HepG2 (cell line): ENCODE measurements around the gene CFAP92. TPM values are rescaled to one million over a fixed set of nuclear protein-coding genes. Genes with fewer than 3 reads are reported as not detected.

Experiments used
- ARHGAP35 ChIP-seq: sonication (generic); formaldehyde crosslinking; IDR thresholded peaks from 2 replicates; pipeline ENCODE4 v1.9.0; 2022; ENCODE audit warnings: mild to moderate bottlenecking, inconsistent platforms, moderate library complexity, missing genetic modification reagents, borderline replicate concordance
- DZIP1 ChIP-seq: sonication (generic); formaldehyde crosslinking; IDR thresholded peaks from 2 replicates; pipeline ENCODE4 v1.5.0; 2020; ENCODE audit warnings: mild to moderate bottlenecking, missing genetic modification reagents
- HNF4G ChIP-seq, 2 experiments: sonication (generic) in 1 of 2; formaldehyde crosslinking in 1 of 2; IDR thresholded peaks; 2 replicates each; pipeline versions ENCODE4 v1.4.0 to v1.6.1; 2011 to 2020; ENCODE audit warnings: borderline replicate concordance in 2 of 2, low read depth in 2 of 2, mild to moderate bottlenecking in 2 of 2, low read length in 1 of 2, missing genetic modification reagents in 1 of 2, moderate library complexity in 1 of 2
- HNRNPLL ChIP-seq: fragments of 200-400 bp; formaldehyde crosslinking; IDR thresholded peaks from 2 replicates; pipeline ENCODE4 v1.6.1; 2017; ENCODE audit warnings: mild to moderate bottlenecking, low read depth, low read length; ENCODE audit not compliant: poor library complexity, severe bottlenecking
- HOXA5 ChIP-seq: sonication (generic); formaldehyde crosslinking; IDR thresholded peaks from 2 replicates; pipeline ENCODE4 v1.4.0; 2020; ENCODE audit warnings: missing genetic modification reagents
- IKZF1 ChIP-seq: fragments of 450-650 bp; IDR thresholded peaks from 2 replicates; pipeline ENCODE4 v1.7.1; 2016
- MEIS2 ChIP-seq: sonication (generic); formaldehyde crosslinking; IDR thresholded peaks from 2 replicates; pipeline ENCODE4 v1.9.0; 2021; ENCODE audit warnings: mild to moderate bottlenecking, missing genetic modification reagents
- MTA1 ChIP-seq: sonication (generic); formaldehyde crosslinking; IDR thresholded peaks from 2 replicates; pipeline ENCODE4 v1.4.0; 2020; ENCODE audit warnings: missing genetic modification reagents, mild to moderate bottlenecking, borderline replicate concordance
- MXD3 ChIP-seq: IDR thresholded peaks from 2 replicates; pipeline ENCODE4 v1.6.1; 2016; ENCODE audit warnings: mild to moderate bottlenecking, missing biosample characterization, missing genetic modification reagents
- MYC ChIP-seq: sonication (generic); formaldehyde crosslinking; IDR thresholded peaks from 2 replicates; pipeline ENCODE4 v1.9.0; 2021; ENCODE audit warnings: missing genetic modification reagents, borderline replicate concordance
- NFKB2 ChIP-seq: sonication (generic); formaldehyde crosslinking; IDR thresholded peaks from 2 replicates; pipeline ENCODE4 v1.4.0; 2020; ENCODE audit warnings: missing genetic modification reagents, borderline replicate concordance
- PHF8 ChIP-seq: sonication (generic); formaldehyde crosslinking; IDR thresholded peaks from 2 replicates; pipeline ENCODE4 v1.5.0; 2020; ENCODE audit warnings: missing genetic modification reagents
- POLR2G ChIP-seq: fragments of 200-400 bp; formaldehyde crosslinking; IDR thresholded peaks from 2 replicates; pipeline ENCODE4 v1.6.1; 2018; ENCODE audit warnings: mild to moderate bottlenecking, low read depth, low read length, moderate library complexity
- RFXAP ChIP-seq: sonication (generic); formaldehyde crosslinking; IDR thresholded peaks from 2 replicates; pipeline ENCODE4 v1.4.0; 2020; ENCODE audit warnings: missing genetic modification reagents, borderline replicate concordance
- SALL1 ChIP-seq: sonication (generic); formaldehyde crosslinking; IDR thresholded peaks from 2 replicates; pipeline ENCODE4 v1.8.0; 2022; ENCODE audit warnings: mild to moderate bottlenecking, missing genetic modification reagents
- SALL2 ChIP-seq: sonication (generic); formaldehyde crosslinking; IDR thresholded peaks from 2 replicates; pipeline ENCODE4 v1.8.1; 2023; ENCODE audit warnings: mild to moderate bottlenecking, missing genetic modification reagents, inconsistent platforms
- STAG1 ChIP-seq: sonication (generic); formaldehyde crosslinking; IDR thresholded peaks from 2 replicates; pipeline ENCODE4 v1.4.0; 2020; ENCODE audit warnings: missing genetic modification reagents
- ZNF34 ChIP-seq: sonication (generic); formaldehyde crosslinking; IDR thresholded peaks from 2 replicates; pipeline ENCODE4 v1.4.0; 2020; ENCODE audit warnings: mild to moderate bottlenecking, missing genetic modification reagents, borderline replicate concordance
- ZNF543 ChIP-seq: sonication (generic); formaldehyde crosslinking; IDR thresholded peaks from 2 replicates; pipeline ENCODE4 v1.4.0; 2020; ENCODE audit warnings: mild to moderate bottlenecking, missing genetic modification reagents
- polyA plus RNA-seq, 8 experiments: library from polyadenylated mRNA; depleted of rRNA in 3 of 8; stranded (reverse) in 7 of 8; unstranded in 1 of 8; fragments of >200 nt; fragmentation: Illumina TruSeq in 4 of 8; extraction: Trizol in 4 of 8; gene quantifications; 2 replicates each; pipeline versions ENCODE4 v1.2.1 to v1.2.3, GENCODE V29; 2011 to 2016; ENCODE audit warnings: low read depth in 4 of 8, missing spikeins in 1 of 8, mixed read lengths in 1 of 8; ENCODE audit not compliant: insufficient read depth in 1 of 8
- total RNA-seq, 5 experiments: library from RNA; depleted of rRNA; stranded (reverse); fragments of >200 nt; fragmentation: Illumina TruSeq; extraction: Trizol; gene quantifications; 2 replicates each; pipeline ENCODE4 v1.2.3, GENCODE V29; 2016; ENCODE audit warnings: low read depth in 1 of 5
- TF ChIP-seq, protein P1 (sequence below), 2 experiments: IDR thresholded peaks; 2 replicates each; pipeline ENCODE4 v1.6.1; 2011 to 2012; ENCODE audit warnings: low read length in 2 of 2, borderline replicate concordance in 1 of 2, low read depth in 1 of 2, mild to moderate bottlenecking in 1 of 2, moderate library complexity in 1 of 2
- TF ChIP-seq, protein P2 (sequence below): IDR thresholded peaks from 2 replicates; pipeline ENCODE4 v1.6.1; 2016

CFAP92 gene
- total and polyA plus RNA-seq, 2 of the 13 experiments (the other 11 are each of a cell fraction or from before 2014, with no cell fraction given), result 0.18 to 0.46 TPM

- TF ChIP-seq HNF4G (IDR thresholded peaks at IDR 0.05; ENCODE audit: borderline replicate concordance, low read depth, low read length) (peak; percentile 4; the same call in 1 of the 2 replicates), HNF4G (CRISPR knock-in tag; IDR thresholded peaks at IDR 0.05; ENCODE audit: borderline replicate concordance, low read depth) (no peak), SALL1 (CRISPR knock-in tag) (peak; percentile 13; the same call in 1 of the 2 replicates), MXD3 (CRISPR knock-in tag) (peak; percentile 49; the same call in 1 of the 2 replicates), ARHGAP35 (no peak), STAG1 (CRISPR knock-in tag) (peak; percentile 44), MTA1 (CRISPR knock-in tag) (0 out of 2 replicates have a peak, but pooled peaks have one; percentile 36), IKZF1 (no peak), NFKB2 (CRISPR knock-in tag) (peak; percentile 32; the same call in 1 of the 2 replicates), DZIP1 (0 out of 2 replicates have a peak, but pooled peaks have one; percentile 40), MYC (CRISPR knock-in tag) (peak; percentile 80; the same call in 1 of the 2 replicates), ZNF543 (CRISPR knock-in tag) (0 out of 2 replicates have a peak, but pooled peaks have one; percentile 33), SALL2 (peak; percentile 71; the same call in 1 of the 2 replicates), HOXA5 (0 out of 2 replicates have a peak, but pooled peaks have one; percentile 21), MEIS2 (CRISPR knock-in tag) (0 out of 2 replicates have a peak, but pooled peaks have one; percentile 74), PHF8 (CRISPR knock-in tag) (0 out of 2 replicates have a peak, but pooled peaks have one; percentile 34), RFXAP (CRISPR knock-in tag) (peak; percentile 32; the same call in 1 of the 2 replicates), POLR2G (peak; percentile 57), HNRNPLL (peak; percentile 75), ZNF34 (0 out of 2 replicates have a peak, but pooled peaks have one; percentile 65)
- TF ChIP-seq, protein P1, sequence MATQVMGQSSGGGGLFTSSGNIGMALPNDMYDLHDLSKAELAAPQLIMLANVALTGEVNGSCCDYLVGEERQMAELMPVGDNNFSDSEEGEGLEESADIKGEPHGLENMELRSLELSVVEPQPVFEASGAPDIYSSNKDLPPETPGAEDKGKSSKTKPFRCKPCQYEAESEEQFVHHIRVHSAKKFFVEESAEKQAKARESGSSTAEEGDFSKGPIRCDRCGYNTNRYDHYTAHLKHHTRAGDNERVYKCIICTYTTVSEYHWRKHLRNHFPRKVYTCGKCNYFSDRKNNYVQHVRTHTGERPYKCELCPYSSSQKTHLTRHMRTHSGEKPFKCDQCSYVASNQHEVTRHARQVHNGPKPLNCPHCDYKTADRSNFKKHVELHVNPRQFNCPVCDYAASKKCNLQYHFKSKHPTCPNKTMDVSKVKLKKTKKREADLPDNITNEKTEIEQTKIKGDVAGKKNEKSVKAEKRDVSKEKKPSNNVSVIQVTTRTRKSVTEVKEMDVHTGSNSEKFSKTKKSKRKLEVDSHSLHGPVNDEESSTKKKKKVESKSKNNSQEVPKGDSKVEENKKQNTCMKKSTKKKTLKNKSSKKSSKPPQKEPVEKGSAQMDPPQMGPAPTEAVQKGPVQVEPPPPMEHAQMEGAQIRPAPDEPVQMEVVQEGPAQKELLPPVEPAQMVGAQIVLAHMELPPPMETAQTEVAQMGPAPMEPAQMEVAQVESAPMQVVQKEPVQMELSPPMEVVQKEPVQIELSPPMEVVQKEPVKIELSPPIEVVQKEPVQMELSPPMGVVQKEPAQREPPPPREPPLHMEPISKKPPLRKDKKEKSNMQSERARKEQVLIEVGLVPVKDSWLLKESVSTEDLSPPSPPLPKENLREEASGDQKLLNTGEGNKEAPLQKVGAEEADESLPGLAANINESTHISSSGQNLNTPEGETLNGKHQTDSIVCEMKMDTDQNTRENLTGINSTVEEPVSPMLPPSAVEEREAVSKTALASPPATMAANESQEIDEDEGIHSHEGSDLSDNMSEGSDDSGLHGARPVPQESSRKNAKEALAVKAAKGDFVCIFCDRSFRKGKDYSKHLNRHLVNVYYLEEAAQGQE (IDR thresholded peaks at IDR 0.05; ENCODE audit: borderline replicate concordance in 1 of 2, low read depth in 1 of 2, low read length in 2 of 2), result no peak
- TF ChIP-seq, protein P2, sequence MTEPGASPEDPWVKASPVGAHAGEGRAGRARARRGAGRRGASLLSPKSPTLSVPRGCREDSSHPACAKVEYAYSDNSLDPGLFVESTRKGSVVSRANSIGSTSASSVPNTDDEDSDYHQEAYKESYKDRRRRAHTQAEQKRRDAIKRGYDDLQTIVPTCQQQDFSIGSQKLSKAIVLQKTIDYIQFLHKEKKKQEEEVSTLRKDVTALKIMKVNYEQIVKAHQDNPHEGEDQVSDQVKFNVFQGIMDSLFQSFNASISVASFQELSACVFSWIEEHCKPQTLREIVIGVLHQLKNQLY (CRISPR knock-in tag), result no peak
Measured at GRCh38 chr3:129003578-129004112, 9.8 kb upstream of the CFAP92 start (continued).
